ENCODE measurements around the gene SCAANT1.

Gene SCAANT1

DNA sequence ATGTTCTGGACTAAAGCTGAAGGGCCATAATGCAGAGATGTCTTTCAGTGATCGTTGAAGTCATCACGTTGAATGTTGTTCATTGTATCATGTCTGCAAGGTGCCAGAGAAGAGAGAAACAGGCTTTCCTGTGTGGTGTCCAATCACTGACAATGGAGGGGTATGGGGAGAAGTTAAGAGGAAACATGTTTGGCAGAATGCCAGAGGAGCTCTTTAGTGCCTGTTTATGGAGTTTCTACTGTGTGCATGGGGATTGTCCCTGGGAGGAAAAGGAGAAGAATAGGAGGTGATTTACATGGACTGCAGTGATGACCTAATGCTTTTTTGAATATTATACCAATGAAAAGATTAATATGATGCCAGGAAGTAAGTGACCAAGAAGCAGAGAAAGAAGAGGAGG lies 11.7 kb downstream of the SCAANT1 start:
- no peak for DNase-seq (ENCODE audit: low read depth in 2 of 2)

- DNase-seq (ENCODE audit: low read depth in 2 of 2): no peak
These were observed 12.2 kb downstream of the SCAANT1 start for GRCh38 chr3:63900010-63900409.

DNA sequence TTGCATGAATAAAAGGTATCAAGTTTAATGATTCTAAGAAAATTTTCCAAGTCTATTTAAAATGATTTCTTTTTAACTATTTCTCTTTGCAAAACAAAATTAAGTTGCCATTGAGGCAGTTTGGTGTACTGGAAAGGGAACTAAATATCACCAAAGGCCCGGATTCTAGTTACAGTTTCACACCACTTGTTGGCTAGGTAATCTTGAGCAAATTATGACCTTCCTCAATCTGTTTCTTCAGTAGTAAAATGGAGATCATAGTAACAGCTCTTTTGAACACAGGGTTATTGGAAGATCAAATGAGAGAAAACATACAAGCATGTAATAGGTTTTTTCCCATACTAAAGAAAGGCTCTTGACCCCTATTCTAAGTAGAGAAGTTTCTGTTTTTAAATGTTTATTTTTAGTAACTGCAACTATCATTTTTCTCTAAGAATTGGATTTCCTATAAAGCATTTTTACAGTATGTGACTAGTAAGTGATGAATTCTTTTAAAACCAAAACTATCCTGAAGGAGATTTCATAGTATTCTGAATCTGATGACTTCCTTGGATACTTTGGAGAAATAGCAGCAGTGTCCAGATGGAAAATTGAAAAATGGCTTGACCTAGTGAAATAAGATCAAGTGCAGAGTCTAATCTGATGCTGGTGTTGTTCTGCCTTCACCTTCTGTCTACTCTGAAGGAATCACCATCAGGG lies 15.7 kb downstream of the SCAANT1 start:
- no peak for DNase-seq (ENCODE audit: low read depth in 2 of 2)

GRCh38 chr3:63895422-63896189 lies 16.6 kb downstream of the SCAANT1 start:
- no peak for DNase-seq (ENCODE audit: low read depth in 2 of 2)

DNA sequence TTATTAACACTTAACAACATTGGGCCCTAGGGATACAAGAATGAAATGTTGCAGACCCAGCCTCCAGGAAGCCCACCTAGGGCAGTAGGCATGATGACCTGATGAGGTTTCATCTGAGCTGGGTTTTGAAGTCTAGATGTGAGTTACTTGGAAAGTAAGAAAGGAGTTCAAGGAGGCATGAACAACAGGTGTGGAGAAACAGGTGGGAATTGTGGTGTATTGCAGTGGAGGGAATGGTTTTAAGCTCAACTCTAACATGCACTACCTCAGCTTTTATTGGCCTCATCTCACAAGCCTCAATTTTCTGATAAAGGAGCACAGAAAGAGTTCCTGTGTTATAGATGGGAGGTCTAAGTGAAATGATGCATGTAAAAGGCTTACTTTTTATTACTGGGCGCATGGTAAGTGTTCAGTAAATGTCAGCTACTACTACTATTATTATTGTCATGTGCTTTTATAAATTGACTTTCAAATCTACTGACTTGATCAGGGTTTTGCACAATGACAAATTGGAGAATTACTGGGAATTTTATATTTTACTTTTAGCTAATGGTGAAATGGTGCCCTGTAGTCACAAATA lies 19.3 kb downstream of the SCAANT1 start:
- DNase-seq (ENCODE audit: low read depth in 2 of 2): no peak

DNA sequence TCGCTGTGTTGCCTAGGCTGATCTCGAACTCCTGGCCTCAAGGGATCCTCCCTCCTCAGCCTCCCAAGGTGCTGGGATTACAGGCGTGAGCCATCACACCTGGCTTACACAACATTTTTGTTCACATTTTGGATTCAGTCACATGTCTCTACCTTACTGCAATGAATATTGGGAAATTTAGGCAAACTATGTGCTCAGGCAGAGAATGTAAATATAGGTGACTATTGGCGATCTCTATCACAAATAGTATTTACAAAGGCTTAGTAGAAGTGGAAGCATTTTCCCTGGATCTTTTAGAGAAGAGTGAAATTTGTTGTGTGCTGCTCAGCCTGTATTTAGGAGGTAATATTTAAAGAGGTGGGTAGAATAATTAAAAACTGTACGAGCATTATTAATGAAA lies 20.7 kb downstream of the SCAANT1 start:
- DNase-seq (ENCODE audit: low read depth in 2 of 2): no peak

GRCh38 chr3:63886858-63887257 lies 25.3 kb downstream of the SCAANT1 start:
- no peak for DNase-seq (ENCODE audit: low read depth in 2 of 2)

DNA sequence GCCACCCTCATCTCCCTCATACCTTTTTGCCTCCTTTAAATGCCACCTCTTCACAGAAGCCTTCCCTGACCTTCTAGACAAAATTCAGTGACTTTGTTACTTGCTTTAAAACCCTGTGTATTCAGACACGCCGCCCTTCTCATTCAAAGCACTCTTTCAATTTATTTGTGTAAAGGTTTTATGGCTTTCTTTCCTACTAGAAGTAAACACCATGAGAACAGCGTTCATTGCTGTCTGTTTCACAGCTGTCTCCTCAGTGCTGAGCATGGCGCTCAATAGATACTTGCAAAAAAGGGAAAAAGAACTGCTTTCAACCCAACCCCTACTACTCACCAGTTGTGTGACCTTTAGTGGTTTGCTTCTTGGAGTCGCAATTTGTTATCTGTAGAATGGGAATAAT lies 31.5 kb downstream of the SCAANT1 start:
- DNase-seq (ENCODE audit: low read depth in 2 of 2): no peak

DNA sequence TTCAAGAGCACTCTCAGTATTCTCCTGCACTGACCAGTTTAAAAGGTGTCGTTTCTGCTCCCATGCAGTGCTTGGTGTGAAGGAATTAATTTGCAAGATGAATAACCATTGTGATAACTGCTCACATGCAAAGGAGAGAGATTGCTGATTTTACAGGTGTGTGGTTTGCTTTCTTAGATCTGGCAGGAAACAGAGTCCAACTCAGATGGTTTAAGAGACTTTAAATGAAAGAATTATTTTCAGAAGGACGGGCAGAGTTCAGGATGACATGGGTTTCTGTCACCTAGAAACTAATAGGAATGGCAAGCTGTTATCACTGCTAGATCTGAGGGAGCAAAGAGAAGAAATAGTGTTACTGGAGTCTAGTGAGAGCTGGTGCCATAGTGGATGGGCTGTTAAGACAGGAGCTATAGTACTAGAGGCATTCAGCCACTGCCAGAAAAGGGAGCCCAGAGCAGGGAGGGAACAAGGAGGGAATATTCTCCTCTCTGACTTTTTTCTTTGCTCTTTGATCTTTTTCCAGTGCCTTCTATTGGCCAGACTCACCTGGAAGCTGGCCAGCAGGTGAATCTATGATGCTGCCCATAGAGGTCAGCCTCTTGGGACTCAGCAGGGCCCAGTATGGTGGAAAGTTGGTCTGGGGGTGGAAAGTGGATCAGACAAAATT lies 33.7 kb downstream of the SCAANT1 start:
- no peak for DNase-seq (ENCODE audit: low read depth in 2 of 2)

DNA sequence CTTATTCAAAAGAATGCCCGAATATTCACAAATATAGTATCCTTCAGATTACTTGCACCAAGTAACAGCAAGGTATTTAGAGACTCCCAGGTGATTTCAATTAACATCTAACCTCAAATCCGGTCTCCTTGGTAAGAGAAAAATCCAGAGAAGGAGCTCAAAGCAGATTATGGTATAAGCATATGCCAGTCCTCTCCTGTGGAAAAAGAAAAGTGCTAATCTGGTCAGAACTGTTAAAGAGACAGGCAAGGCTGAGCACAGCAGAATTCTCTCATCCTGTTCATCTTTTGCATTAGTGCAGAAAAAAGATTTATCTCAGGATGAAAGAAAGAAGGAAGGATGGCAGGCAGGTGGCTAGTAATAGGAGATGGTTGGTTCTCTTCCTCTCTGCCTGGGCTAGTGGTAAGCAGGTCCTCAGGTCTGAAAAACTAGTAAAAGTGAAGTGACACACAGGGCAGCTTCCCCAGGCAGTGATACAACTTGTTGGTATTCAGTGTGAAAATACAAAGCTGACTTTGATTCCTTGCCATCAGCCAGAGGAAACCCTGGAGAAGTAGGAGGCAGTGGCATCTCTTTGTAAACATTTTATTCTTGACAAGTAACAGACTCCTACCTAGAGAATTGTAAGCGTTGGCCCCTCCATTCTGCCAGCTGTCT lies 34.3 kb downstream of the SCAANT1 start:
- no peak for DNase-seq (ENCODE audit: low read depth in 2 of 2)

GRCh38 chr3:63876260-63876659 lies 35.9 kb downstream of the SCAANT1 start:
- no peak for DNase-seq (ENCODE audit: low read depth in 2 of 2)

- DNase-seq (ENCODE audit: low read depth in 2 of 2): no peak
These were observed 36.7 kb downstream of the SCAANT1 start for GRCh38 chr3:63875510-63875909.

- no peak for DNase-seq (ENCODE audit: low read depth in 2 of 2)
These were observed 37.4 kb downstream of the SCAANT1 start for GRCh38 chr3:63874769-63875168.

GRCh38 chr3:63872135-63872924 lies 39.9 kb downstream of the SCAANT1 start:
- DNase-seq (ENCODE audit: low read depth in 2 of 2): no peak

DNA sequence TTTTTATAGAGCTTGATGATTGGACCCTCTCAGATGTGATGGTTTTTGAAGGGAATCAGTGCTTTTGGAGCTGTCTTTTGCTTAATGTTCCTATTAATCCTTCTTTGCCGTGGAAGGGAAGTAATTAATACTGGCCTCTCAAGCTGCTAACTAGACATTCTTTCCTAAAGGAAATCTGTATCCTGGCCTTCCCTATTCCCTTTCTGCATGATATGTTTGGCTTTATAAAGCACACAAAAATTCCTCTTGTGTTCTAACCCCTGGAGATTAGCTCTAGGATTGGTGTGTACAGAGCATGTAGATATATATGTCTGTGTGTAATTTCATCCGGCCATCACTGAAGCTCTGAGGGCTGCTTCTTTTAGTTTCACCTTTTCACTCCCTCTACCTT lies 41.6 kb downstream of the SCAANT1 start:
- DNase-seq (ENCODE audit: low read depth in 2 of 2): no peak

DNA sequence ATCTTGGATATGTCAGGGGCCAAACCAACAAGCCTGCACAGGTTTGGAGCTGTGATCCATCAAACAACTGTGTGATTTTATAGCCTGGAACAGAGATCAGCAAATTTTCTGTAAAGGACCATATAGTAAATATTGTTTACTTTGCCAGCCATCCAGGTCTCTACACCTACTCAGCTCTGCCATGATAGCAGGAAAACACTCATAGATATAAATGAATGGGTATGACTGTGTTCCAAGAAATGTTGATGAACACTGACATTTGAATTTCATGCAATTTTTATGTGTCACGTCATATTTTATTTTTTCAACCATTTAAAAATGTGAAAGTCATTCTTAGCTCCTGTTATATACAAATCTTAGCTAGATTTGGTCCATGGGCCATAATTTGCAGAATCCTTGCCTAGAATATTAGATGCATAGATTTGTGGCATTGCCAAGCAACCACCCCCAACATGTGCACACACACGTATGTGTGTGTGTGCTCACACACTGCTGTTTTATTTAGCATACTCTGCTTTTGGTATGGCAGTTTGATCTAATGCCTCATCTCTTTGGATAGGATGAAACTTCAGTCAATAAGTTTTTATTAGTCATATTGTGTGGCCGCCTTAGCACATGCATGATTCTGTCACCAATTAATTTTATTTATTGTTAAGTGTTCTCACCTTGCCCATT lies 42.1 kb downstream of the SCAANT1 start:
- no peak for DNase-seq (ENCODE audit: low read depth in 2 of 2)

DNA sequence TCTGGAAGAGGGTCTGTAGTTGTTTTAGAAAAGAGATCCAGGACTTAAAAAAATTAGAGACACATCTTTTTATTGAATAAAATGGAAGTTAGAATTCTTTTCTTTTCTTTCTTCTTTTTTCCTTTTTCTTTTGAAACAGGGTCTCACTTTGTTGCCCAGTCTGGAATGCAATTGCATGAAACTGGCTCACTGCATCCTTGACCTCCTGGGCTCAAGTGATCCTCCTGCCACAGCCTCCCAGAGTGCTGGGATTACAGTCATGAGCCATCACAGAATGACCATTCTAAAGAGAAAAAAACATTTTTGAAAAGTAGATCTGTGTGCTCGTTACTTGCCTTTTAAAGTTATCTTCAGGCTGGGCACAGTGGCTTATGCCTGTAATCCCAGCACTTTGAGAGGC lies 45.0 kb downstream of the SCAANT1 start:
- no peak for DNase-seq (ENCODE audit: low read depth in 2 of 2)

DNA sequence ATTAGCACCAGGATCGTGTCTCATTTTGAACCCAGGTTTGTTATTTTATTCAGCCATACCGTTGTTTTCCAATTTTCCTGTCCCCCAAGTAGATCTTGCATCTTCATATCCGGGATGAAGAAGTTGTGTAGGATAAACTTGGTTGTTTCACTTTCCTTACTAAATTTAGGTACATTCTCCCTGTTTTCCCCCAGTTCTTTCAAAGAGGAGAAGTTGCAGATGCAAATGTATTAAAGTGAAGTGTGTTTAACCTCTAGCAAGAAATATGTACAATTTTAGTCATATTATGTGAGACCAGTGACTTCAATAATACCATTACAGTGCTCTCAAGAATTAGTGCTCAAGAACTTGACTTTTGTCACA lies 47.2 kb downstream of the SCAANT1 start:
- no peak for DNase-seq (ENCODE audit: low read depth in 2 of 2)

GRCh38 chr3:63864008-63864964 lies 47.9 kb downstream of the SCAANT1 start:
- peak in 1 of 2 donors; percentile 29 for DNase-seq (ENCODE audit: low read depth in 2 of 2)
